ENCODE measurements around the gene OR2F2.

OR2F2 gene

GRCh38 chr7:143913945-143914615 lies 21.0 kb upstream of the OR2F2 start:
- DNase-seq (ENCODE audit: low spot score) (no peak), FAIRE-seq (no peak)

- FAIRE-seq, result no peak
- no peak for DNase-seq (ENCODE audit: low spot score)
Measured at GRCh38 chr7:143914938-143915652, 19.9 kb upstream of the OR2F2 start.

- FAIRE-seq (no peak), DNase-seq (ENCODE audit: low spot score) (no peak)
Measured at GRCh38 chr7:143924851-143925250, 10.2 kb upstream of the OR2F2 start.

DNA sequence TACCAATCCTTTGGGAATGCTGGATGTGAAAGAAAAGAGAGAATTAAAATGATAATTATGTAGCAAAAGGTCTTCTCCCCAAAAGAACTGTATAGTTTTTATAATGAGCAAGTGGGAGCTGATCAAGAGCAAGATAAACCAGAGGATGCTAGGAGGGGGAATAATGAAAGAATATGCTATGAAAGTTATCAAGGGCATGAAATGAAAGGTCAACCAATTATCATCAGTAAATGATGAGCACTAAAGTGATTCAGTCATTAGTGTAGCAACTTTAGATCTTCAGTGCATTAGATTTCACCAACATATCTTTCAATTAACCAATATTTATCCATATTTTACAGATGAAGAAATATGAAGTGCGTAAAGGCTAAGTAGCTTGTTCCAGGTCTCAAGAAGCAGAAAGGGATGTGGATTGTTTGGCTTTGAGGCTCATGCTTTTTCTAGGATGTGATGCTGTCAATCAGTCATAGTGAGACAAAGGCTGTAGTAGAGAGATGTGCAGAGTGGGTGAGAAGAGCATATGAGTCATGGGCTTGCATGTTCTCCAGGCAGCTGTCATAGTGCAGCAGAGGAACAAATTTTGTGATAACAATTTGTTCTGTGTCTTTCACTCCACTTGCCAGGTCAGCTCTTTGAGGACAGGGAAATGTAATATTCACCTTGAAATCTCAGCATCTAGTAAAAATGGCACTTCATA lies 5.7 kb upstream of the OR2F2 start:
- FAIRE-seq (no peak), DNase-seq (ENCODE audit: low spot score) (no peak)

DNA sequence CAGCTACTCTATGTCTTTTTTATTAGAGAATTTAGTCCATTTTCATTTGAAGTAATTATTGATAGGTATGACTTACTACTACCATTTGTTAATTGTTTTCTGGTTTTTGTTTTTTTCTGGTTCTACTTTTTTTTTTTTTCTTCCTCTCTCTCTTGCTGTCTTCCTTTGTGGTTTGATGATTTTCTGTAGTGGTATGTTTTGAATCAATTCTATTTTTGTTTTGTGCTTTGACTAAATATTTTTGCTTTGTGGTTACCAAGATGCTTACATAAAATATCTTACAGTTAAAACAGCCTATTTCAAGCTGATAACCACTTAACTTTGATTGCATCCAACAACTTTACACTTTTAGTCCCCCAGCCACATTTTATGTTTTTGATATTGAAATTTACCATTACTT lies 3.3 kb upstream of the OR2F2 start:
- no peak for DNase-seq (ENCODE audit: low spot score)
- no peak for FAIRE-seq

DNA sequence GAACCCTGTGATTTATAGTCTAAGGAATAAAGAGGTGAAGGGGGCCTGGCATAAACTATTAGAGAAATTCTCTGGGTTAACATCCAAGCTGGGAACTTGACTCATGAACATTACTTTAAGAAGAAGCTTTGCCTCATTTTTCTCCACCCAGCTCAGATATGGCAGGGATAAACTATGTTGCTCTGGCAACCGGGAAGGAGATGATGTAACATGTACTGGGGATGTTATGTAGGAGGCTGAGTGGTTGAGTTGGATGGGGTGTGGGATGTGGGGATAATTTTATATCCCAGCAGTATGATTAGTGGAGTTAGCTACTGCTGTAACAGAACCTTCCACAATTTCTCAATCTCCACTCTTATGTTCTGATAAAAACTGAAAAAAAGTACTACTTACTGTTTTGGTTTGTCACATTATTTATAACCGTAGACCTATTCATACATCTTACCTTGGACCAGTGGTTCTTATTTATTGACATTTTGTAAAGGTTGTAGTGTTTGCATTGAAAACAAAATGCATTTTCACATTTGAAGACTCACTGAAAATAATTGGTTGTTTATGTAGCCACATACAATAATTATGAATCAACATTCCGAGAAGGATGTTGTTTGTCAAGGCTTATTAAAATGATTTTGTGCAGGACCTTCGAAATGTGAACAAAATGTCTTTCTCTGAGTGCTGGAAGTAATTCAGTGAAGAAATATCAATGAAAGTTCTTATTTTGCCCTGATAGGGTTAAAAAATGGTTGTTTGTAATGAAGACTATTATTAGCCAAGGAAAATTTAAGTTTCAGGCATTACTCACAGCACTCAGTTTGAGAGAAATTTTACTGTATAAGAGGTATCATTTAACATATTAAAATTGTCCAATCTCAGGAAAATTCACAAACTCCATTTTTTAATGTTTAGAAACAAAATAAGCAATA lies 1.3 kb downstream of the OR2F2 start:
- FAIRE-seq (no peak), DNase-seq (ENCODE audit: low spot score) (no peak)

DNA sequence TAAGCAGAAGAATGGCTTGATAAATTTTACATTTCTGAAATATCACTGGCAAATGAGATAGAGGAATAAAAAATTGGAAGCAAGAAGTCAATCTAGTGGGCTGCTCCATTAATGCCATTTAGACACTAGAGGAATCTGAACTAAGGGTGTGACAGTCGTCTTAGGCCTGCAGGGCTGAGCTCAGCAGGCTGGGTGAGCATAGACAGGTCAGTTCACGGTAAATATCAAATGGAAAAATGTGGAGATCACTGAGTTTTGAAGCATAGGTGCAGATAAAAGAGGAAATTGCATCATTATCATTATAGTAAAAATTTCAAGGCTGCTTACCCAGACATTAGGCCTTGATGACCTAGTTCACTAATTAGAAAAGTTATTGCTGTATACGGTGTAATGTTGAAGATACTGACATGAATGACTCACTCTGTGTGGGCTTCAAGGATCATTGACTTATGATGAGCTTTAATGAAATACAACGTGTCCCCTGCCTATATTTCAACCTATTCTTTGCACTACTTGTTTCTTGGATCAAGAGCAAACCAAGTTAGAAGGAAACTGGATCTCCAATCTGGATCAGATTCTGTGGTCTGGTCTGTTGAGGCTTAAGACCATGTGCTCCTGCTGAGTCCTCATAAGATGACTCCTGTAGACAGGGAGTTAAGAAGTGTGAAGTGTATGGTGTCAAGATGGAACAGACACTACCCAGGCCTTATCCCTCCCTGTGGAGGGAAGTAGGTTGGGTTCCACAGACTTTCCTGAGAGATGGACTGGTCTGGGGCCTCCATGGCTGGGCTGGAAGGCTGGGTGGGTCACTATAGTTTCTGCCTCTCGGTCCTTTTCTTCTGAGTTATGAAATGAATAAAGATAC lies 3.6 kb downstream of the OR2F2 start:
- no peak for FAIRE-seq
- DNase-seq (ENCODE audit: low spot score), result no peak

DNA sequence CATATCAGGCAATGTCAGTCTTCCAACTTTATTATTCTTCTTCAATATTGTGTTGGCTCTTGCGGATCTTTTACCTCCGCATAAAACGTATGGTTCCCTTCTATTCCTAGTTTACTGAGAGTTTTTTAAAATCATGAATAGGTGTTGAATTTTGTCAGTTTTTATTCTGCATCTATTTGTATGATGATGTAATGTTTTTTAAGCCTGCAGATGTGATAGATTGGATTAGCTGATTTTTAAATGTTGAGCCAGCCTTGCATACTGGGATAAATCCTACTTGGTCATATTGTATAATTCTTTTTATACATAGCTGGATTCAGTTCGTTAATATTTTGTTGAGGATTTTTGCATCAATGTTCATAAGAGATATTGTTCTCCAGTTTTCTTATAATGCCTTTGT lies 10.4 kb downstream of the OR2F2 start:
- FAIRE-seq (no peak), DNase-seq (ENCODE audit: low spot score) (no peak)

GRCh38 chr7:143947111-143947510 lies 12.1 kb downstream of the OR2F2 start:
- FAIRE-seq, result no peak
- DNase-seq (ENCODE audit: low spot score), result no peak

DNA sequence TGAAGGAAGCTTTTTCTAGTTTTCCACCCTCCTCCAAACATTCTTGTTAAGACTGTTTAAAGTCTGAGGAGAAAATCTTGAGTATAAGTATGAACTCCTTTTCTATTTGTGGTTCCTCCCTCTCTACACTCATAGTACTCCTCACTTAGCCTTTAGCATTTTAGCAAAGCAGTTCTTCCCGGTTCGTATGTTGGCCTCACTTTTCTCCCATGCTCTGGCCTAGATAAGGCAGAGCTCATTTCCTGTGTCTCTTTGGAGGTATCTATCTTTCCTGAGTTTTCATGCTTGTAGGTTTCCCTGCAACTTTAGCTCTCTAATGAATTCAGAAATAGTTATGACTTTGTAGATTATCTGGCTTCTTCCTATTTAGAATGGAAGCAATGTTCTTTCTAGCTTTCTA lies 13.7 kb downstream of the OR2F2 start:
- FAIRE-seq (no peak), DNase-seq (ENCODE audit: low spot score) (no peak)

DNA sequence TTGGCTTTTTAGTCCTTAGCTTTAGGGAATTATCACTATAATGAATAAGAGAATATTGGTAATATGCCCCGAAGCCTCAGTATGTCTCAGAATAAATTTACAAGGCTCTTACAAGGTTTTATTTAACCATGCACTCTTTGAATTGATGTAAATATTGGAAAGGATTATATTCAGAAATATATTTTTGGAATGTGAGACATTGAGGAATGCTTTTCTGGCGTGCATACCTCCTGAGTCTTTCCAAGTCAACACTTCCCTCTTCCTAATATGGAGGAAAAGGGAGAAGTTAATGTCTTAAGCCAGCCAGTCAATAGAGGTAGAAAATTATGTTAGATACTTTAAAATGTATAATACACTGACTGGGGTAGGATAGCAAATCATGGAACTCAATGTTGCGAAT lies 18.4 kb downstream of the OR2F2 start:
- no peak for DNase-seq (ENCODE audit: low spot score)
- no peak for FAIRE-seq

DNA sequence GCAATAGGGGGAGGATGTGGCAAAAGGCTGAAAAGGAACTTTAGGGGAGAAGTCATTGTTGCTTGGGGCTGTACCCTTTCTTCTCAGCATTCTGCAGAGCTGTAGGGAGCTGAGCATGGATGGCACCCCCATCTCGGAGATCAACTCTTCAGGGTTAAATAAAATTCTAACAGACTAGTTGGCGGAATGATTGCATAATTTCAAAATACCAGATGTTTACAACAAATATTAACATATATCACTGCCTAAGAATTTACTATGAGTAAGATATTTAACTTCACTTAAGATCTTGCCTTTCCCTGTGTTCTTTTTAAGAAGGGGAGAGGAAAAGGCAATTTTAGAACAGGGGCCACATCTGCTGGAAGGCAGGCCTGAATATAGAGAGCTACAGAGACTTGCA lies 19.1 kb downstream of the OR2F2 start:
- DNase-seq (ENCODE audit: low spot score) (no peak), FAIRE-seq (no peak)

DNA sequence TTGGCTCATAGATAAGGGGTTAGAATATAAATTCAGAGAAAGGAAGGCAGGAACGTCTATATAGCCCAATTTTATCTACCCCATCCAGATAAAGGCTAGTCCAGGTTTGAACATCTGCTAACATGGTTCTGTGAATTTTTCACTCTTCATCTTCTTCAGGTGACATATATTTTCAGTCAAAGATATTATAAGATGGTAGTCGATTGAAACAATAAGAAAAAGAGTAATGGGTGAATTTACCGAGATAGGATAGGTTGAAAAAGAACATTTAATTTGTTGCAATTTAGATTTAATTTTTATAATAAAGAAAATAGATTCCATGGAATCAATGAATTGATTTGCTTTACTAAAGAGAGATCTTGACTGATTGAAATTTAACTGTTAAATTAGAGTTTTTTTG lies 19.5 kb downstream of the OR2F2 start, which contains the start of gene OR2F1:
TSS of gene OR2F1 (plus strand) at position 301 of the 400 bp plus-strand sequence. CDS start 5,127 bp downstream, outside the sequence.
- DNase-seq (ENCODE audit: low spot score) (no peak), FAIRE-seq (no peak)

DNA sequence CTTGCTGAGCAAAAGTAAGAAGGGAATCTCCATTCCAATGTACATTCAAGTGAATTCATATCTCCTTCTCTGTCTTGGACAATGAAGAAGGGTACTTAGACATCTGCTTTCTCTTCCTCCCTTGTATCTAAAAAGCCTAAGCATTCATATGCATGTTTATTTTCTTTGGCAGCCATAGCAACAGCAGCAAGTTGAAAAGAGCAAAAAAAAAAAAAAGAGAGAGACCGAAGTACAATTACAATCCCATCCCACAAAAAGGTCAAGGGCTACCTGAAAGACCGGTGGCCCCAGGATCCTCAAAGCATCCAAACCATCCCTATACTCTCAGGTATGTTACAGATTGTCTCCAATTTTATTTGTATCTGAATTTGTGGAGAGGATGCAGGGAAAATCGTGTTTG lies 23.7 kb downstream of the OR2F2 start:
- FAIRE-seq (no peak), DNase-seq (ENCODE audit: low spot score) (no peak)

DNA sequence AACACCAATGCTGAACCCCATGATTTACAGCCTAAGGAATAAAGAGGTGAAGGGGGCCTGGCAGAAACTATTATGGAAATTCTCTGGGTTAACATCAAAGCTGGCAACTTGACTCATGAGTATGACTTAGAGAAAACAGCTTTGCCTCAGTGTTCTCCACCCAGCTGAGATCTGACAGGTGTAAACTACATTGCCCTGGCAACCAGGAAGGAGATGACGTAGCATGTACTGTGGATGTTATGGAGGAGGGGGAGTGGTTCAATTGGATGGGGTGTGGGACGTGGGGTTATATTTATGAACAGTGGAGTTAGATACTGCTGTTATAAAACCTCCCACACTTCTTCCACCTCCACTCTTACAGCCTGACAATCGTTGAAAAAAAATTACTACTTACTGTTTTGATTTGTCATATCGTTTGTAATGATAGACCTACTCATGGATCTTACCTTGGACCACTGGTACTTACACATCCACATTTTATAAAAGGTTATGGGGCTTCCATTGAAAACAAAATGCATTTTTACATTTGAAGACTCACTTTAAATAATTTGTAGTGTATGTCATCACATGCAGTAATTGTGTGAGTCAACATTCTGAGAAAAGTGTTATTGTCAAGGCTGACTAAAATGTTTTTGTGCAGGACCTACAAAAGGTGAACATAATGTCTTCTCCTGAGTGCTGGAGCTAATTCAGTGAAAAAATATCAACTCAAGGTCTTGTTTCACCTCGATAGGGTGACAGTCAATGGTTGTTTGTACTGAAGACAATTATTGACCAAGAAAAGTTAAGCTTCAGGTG lies 26.0 kb downstream of the OR2F2 start:
- no peak for DNase-seq (ENCODE audit: low spot score)
- no peak for FAIRE-seq

- no peak for DNase-seq (ENCODE audit: low spot score)
Measured at GRCh38 chr7:143965280-143965679, 30.2 kb downstream of the OR2F2 start.

DNA sequence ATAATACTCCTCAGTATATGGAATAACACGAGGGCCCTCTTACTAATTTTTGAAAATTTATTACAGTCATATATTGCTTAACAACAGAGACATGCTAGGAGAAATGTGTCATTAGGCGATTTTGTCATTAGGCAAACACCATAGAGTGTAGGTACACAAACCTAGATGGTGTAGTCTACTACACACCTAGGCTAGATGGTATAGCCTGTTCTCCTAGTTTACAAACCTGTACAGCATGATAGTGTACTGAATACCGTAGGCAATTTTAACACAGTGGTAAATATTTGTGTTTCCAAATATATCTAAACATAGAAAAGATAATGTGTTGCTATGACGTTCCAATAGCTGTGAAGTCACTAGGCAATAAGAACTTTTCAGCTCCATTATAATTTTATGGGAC lies 32.4 kb downstream of the OR2F2 start:
- DNase-seq (ENCODE audit: low spot score) (no peak), FAIRE-seq (no peak)

More at GRCh38 chr7:143965280-143965679, 30.2 kb downstream of the OR2F2 start:
- FAIRE-seq, result no peak

DNA sequence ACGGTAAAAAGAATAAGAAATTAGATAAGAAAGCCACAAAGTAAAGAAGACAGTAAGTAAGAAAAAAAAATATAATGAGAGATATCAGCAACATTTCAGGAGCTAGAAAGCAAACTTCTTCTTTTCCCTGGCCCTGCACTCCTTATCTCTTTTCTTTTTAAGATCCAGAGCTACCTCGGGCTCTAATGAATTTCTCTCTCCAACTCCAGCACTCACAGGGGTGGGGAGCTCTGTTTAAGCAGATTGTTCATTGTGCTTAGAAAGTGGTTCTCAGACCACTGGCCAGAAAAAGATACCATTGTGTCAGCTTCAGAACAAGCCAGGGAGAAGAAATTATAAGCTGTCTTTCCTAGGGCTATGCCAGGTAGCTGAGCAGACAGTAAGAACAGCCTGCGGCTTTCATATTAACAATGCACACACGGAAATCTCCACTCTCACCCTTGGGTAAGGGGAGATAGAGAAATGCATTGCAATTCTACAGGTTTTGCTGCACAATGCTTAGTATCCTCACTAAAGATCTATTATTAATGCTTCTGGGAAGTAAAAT lies 38.9 kb downstream of the OR2F2 start:
- no peak for FAIRE-seq
- no peak for DNase-seq (ENCODE audit: low spot score)

DNA sequence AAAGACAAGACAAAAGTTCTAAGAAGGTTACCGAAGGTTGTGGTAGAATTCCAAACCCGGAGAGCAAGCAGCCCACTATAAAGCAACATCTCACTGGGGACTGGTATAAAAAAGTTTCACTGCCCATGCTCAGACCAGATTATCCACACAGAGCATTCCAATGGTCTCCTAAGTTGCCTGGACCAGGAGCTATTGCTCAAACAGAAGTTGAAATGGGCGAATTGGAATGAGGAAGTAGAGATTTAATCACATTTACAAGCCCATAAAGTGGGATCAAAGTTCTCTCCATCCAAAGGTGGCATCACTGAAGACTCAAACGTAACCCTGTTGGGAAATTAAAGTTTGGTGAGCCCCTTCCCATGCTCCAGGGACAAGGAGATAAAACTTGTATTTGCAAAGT lies 39.4 kb downstream of the OR2F2 start:
- DNase-seq (ENCODE audit: low spot score) (no peak), FAIRE-seq (no peak)
